NB4 (cell line): ENCODE data around the gene FAM3B.

Experiments used
- DNase-seq: peaks from one replicate; pipeline ENCODE4 v3.0.0; 2010; ENCODE audit warnings: low read depth
- H3K4me3 ChIP-seq: one replicate; pipeline ENCODE4 v1.5.1; 2011; ENCODE audit warnings: mild to moderate bottlenecking, low read depth, low read length, moderate library complexity
- MYC ChIP-seq: IDR thresholded peaks from 2 replicates; pipeline ENCODE4 v1.6.1; 2011; ENCODE audit warnings: low read depth, low read length
- POLR2A ChIP-seq: IDR thresholded peaks from 2 replicates; pipeline ENCODE4 v1.6.1; 2011; ENCODE audit warnings: mild to moderate bottlenecking; ENCODE audit not compliant: insufficient read length; ENCODE audit errors: extremely low read depth
- TF ChIP-seq, protein P1 (sequence below): IDR thresholded peaks from 2 replicates; pipeline ENCODE4 v1.6.1; 2011; ENCODE audit warnings: low read depth, low read length
- TF ChIP-seq, protein P2 (sequence below): IDR thresholded peaks from one replicate; pipeline ENCODE4 v1.5.1; 2012; ENCODE audit warnings: low read depth, low read length

Gene FAM3B, protein sequence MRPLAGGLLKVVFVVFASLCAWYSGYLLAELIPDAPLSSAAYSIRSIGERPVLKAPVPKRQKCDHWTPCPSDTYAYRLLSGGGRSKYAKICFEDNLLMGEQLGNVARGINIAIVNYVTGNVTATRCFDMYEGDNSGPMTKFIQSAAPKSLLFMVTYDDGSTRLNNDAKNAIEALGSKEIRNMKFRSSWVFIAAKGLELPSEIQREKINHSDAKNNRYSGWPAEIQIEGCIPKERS

DNA sequence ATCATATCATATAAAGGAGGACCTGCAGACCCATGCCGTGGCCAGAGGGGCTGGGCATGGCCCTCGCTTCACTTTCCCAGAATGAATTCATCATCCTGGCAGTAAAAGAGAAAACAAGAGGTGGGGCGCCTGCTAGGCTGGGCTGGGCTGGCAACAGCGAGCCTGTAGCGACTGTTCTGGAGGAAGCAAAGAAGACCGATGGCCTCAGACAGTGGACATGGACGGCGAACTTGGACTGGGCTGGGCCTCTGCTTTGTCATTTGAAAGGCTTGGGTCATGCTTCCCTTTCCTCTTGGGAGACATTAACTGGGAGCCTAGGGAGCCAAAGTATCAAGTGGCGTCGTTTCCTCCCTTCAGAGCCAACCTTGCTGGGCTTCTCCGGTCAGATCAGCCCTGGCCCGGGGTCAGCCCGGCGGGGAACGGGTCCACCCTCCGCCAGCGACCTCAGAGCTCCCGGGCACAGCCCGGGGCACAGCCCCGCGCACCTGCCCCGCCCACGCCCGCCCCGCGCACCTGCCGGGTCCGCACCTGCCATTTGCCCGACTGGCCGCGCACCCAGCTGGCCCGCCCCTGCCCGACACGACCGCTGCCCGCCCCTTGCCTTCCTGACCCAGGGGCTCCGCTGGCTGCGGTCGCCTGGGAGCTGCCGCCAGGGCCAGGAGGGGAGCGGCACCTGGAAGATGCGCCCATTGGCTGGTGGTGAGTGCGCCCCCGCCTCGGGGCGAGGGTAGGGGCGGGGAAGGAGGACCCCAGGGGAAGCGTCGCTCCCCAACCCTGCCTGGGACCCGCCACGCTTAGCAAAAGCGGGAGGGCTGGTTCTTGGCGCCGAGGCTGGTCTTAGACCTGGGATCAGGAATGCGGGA is at the start of gene FAM3B:
TSS of gene FAM3B (plus strand) at position 602 of the 863 bp plus-strand sequence. CDS start at position 681, 79 bp downstream.
- no peak for DNase-seq
- TF ChIP-seq MYC (no peak), POLR2A (no peak)
- TF ChIP-seq, protein P1, sequence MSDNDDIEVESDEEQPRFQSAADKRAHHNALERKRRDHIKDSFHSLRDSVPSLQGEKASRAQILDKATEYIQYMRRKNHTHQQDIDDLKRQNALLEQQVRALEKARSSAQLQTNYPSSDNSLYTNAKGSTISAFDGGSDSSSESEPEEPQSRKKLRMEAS: no peak
- TF ChIP-seq, protein P2, sequence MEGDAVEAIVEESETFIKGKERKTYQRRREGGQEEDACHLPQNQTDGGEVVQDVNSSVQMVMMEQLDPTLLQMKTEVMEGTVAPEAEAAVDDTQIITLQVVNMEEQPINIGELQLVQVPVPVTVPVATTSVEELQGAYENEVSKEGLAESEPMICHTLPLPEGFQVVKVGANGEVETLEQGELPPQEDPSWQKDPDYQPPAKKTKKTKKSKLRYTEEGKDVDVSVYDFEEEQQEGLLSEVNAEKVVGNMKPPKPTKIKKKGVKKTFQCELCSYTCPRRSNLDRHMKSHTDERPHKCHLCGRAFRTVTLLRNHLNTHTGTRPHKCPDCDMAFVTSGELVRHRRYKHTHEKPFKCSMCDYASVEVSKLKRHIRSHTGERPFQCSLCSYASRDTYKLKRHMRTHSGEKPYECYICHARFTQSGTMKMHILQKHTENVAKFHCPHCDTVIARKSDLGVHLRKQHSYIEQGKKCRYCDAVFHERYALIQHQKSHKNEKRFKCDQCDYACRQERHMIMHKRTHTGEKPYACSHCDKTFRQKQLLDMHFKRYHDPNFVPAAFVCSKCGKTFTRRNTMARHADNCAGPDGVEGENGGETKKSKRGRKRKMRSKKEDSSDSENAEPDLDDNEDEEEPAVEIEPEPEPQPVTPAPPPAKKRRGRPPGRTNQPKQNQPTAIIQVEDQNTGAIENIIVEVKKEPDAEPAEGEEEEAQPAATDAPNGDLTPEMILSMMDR: no peak
- H3K4me3 ChIP-seq: no peak within 1 kb of the TSS

DNA sequence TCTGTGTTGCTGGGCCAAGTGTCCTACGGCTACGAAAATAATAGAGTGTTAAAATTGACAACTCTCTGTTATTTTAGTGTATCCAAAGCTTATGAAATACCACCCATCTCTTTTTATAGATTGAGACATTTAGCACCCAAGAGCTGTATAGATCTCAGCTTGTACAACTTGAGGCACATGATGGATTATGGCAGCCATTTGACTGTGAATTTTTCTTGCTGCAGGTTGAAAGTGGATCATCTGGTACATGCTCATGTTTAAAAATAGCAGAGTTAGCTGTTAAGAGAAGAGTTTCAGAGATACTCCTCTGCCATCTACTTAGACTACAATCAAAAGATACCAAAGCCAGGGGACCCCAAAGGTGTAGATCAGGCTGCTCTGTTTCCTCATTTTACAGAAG is 49.3 kb upstream of the FAM3B start:
- TF ChIP-seq, protein P2: no peak
- TF ChIP-seq POLR2A: no peak
- TF ChIP-seq, protein P1: no peak
- TF ChIP-seq MYC: no peak
- no peak overlapping the region for H3K4me3 ChIP-seq
- DNase-seq: no peak

DNA sequence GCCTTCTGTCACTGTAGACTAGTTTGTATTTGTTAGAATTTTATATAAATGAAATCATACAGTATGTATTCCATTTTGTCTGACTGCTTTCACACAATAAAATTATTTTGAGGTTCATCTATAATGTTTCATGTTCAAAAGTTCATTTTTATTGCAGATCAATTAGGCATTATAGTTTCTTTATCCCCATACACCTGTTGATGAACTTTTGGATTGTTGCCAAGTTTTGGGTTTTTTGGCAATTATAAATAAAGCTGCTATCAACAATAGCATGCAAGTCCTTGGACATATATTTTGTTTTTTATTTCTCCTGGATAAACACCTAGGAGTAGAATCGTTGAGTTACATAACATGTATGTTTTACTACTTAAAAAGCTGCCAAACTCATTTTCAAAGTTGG is 47.1 kb upstream of the FAM3B start:
- no peak overlapping the region for H3K4me3 ChIP-seq
- TF ChIP-seq MYC (no peak), POLR2A (no peak)
- TF ChIP-seq, protein P2: no peak
- TF ChIP-seq, protein P1: no peak
- no peak for DNase-seq

DNA sequence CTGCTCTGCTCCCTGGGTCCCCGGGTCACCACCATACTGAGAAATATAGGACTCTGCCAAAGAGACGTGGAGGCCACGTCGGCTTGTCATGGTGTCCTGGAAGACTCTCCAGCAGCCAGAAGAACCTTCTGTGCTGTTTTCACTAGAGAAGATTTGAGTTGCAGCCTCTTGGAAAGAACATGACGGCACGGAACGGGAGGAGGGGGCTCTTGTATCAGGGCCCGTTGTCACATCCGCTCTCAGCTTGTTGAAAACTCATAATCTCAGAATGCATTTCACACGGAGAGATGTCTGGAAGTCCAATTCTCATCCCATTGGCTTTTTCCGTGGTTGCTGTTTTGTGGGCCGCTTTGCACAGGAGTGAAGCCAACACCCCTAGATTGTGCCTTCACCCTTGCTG is 39.4 kb upstream of the FAM3B start:
- TF ChIP-seq POLR2A (no peak), MYC (no peak)
- TF ChIP-seq, protein P2: no peak
- TF ChIP-seq, protein P1: no peak

DNA sequence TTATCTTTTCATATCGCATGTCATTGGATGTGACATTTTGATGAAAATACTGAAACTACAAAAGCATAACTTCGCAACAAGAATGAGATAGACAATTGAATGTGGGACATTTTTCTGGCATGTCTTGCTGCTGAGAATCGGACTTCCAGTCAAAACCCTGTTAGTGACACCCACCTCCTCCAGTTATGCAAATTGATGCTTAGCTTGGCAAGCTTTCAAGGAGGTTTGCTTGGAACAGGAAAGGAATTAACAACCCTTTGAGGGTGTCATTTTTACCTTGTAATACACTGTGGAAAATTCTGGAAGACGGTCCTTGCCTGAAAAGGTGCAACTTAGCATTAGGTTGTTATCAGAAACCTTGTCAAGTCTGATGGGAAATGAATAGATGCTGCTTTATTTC is 38.8 kb upstream of the FAM3B start:
- no peak overlapping the region for H3K4me3 ChIP-seq
- DNase-seq: no peak
- TF ChIP-seq POLR2A: no peak
- TF ChIP-seq, protein P1: no peak
- TF ChIP-seq, protein P2: no peak
- TF ChIP-seq MYC: no peak

More for the DNA sequence above, 39.4 kb upstream of the FAM3B start:
- DNase-seq: no peak
- H3K4me3 ChIP-seq: no peak overlapping the region
